Mesodermal cell (in vitro differentiated cells): Measurements from ENCODE around the gene RRM2.
A peak's percentile ranks its signal among the peaks of the same experiment; 100 is the strongest.

Source experiments
- H3K27ac ChIP-seq: 2 replicates; pipeline ENCODE4 v1.7.0; 2013; ENCODE audit warnings: mild to moderate bottlenecking, low read depth, low read length, moderate library complexity; ENCODE audit not compliant: severe bottlenecking
- H3K36me3 ChIP-seq: 2 replicates; pipeline ENCODE4 v1.7.1; 2013; ENCODE audit warnings: mild to moderate bottlenecking, low read length, moderate library complexity; ENCODE audit not compliant: control insufficient read depth, insufficient read depth
- H3K4me1 ChIP-seq: one replicate; pipeline ENCODE4 v1.7.1; 2013; ENCODE audit warnings: mild to moderate bottlenecking, low read length; ENCODE audit not compliant: insufficient read depth, control insufficient read depth, poor library complexity, severe bottlenecking
- H3K4me3 ChIP-seq: 2 replicates; pipeline ENCODE4 v1.7.0; 2013; ENCODE audit warnings: low read length, control low read depth, mild to moderate bottlenecking; ENCODE audit not compliant: insufficient read depth, poor library complexity, severe bottlenecking; ENCODE audit errors: extremely low read depth
- H3K9me3 ChIP-seq: 2 replicates; pipeline ENCODE4 v1.7.1; 2013; ENCODE audit warnings: mild to moderate bottlenecking, low read length, moderate library complexity; ENCODE audit not compliant: control insufficient read depth
- whole genome bisulfite sequencing, 2 experiments: methylation state at CpG; one replicate each; pipeline ENCODE4 v1.1.5; 2013; ENCODE audit warnings: missing lambda C conversion rate in 2 of 2; ENCODE audit not compliant: insufficient coverage in 2 of 2; 5-methylcytosine and 5-hydroxymethylcytosine counted together

RRM2 gene

DNA sequence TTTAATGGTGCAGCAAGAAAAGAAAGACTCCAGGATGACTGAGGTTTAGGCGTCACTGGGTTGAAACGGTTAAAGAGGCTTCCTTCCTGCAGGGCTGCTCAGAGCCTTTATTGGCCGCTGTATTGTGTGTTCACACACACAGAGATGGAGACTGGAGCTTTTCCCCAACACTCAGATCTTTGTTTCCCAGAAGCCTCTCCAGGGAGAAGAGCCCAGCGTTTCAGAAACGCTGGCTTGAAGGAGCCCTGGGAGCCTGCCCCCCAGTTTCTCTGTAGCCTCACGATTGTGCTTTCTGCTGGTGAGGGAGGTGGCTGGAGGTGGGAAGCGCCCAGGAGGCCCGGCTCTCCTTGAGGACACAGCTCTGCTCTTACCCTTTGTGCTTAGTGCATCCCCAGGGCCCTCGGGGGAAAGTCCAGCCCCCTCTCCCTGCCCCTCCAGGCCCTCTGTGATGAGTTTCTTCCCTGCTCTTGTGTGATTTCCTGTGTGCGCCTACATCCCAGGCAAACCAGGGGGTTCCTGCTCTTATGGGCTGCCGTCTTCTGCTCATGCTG, 37.1 kb downstream of the RRM2 start:
- 79 to 89% methylated on average over 6 to 9 of the region's 11 CpGs for WGBS, 2 experiments
- peaks cover 6% of the 10 kb centered on the region for H3K36me3 ChIP-seq
- no peak overlapping the region for H3K27ac ChIP-seq
- H3K4me1 ChIP-seq = peaks cover 2% of the 10 kb centered on the region
- no peak overlapping the region for H3K4me3 ChIP-seq
- no peaks in the 10 kb centered on the region for H3K9me3 ChIP-seq

DNA sequence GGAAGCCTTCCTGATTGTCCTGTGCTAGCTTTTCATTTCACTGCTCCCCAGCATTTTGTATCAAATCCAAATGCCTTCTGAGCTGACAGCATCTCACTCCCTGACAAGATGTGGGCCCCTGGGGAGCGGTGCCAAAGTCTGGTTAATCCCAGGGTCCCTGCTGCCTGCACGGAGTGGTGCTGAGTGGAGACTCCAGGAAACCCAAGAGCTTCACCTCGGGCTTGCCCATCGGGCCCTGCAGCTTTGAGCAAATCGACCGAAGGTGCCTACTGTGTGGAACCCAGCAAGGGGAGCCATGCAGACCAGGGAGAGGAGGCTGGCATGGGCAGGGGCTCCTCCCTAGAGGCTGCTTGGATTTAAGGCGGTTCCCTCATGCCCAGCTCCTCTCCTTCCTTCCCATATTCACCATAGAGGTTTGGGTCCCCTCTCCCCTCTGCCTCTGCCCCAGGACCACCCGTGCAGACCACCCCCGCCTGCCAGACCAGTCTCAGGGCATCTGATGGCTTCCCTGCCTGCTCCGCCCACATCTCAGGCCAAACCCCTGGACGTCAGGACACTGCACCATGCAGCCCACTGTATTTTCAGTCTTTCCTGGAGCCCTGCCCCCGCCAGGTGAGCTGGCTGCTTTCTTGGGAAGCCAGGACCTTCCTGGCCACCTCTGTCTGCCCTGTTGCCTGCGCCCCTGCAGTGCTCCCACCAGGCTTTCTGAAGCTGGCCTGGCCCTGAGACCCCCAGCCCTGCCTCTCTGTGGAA, 37.8 kb downstream of the RRM2 start:
- no peak overlapping the region for H3K27ac ChIP-seq
- H3K36me3 ChIP-seq = peaks cover 6% of the 10 kb centered on the region
- H3K4me1 ChIP-seq = peaks cover 2% of the 10 kb centered on the region
- H3K9me3 ChIP-seq = no peaks in the 10 kb centered on the region
- H3K4me3 ChIP-seq = no peak overlapping the region
- 91 to 92% methylated on average over 12 to 13 of the region's 13 CpGs for WGBS, 2 experiments

DNA sequence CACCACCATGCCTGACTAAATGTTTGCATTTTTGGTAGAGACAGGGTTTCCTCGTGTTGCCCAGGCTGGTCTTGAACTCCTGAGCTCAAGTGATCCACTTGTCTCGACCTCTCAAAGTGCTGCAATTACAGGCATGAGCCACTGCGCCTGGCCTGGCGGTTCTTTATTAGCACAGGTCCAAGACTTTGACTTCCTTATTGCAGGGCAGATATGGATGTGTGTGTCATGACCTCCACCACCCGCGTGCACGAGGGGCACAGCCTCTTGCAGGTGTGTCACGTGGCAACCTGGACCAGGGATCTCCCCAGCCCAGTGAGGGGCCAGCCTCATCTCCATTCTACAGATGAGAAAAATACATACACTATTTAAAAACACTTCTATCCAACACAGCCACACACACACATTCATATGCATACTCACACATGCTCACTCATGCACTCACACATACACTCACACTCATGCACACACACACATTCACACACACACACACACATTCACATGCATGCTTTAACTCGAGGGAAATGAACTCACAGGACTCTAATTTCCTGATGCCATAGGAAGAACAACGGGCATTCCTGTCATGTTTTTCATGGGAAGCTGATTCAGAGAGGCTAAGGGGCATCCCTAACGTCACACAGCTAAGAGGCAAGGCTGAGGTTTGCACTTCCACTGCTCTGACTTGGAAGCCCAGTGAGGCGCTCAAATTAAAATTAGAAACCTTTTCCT, 38.8 kb downstream of the RRM2 start:
- WGBS, 2 experiments = 88 to 90% methylated on average over 9 to 11 of the region's 12 CpGs
- Histone ChIP-seq H3K9me3 (no peaks in the 10 kb centered on the region), H3K36me3 (no peaks in the 10 kb centered on the region)

DNA sequence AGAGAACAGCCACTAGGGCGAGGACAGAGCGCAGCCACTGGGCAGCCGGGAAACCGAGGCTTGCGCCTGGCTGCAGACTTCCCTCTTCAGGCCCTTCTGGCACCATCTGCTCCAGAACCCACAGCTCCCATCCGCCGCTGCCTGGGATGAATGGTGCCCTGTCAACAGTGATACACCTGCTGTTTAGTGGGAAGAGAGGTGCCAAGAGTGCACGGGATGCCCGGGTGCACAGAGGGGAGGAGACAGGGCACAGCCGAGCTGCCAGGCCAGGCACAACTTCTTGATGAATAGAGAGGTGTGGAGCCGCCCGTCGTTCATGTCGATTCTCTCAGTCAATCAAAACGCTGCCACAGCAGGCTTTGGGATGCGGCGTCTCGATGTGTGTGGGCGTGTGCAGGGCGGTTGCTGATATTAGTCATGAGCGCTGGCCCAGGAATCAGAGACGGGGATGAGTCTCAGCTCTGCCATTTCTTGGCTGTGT, 39.5 kb downstream of the RRM2 start:
- Histone ChIP-seq H3K4me1 (peaks cover 2% of the 10 kb centered on the region), H3K27ac (no peak overlapping the region), H3K36me3 (no peaks in the 10 kb centered on the region), H3K4me3 (no peak overlapping the region), H3K9me3 (no peaks in the 10 kb centered on the region)
- WGBS, 2 experiments = 91 to 97% methylated on average over 20 to 22 of the region's 22 CpGs

More for the DNA sequence above, 38.8 kb downstream of the RRM2 start:
- Histone ChIP-seq H3K4me1 (peaks cover 2% of the 10 kb centered on the region), H3K27ac (no peak overlapping the region), H3K4me3 (no peak overlapping the region)

DNA sequence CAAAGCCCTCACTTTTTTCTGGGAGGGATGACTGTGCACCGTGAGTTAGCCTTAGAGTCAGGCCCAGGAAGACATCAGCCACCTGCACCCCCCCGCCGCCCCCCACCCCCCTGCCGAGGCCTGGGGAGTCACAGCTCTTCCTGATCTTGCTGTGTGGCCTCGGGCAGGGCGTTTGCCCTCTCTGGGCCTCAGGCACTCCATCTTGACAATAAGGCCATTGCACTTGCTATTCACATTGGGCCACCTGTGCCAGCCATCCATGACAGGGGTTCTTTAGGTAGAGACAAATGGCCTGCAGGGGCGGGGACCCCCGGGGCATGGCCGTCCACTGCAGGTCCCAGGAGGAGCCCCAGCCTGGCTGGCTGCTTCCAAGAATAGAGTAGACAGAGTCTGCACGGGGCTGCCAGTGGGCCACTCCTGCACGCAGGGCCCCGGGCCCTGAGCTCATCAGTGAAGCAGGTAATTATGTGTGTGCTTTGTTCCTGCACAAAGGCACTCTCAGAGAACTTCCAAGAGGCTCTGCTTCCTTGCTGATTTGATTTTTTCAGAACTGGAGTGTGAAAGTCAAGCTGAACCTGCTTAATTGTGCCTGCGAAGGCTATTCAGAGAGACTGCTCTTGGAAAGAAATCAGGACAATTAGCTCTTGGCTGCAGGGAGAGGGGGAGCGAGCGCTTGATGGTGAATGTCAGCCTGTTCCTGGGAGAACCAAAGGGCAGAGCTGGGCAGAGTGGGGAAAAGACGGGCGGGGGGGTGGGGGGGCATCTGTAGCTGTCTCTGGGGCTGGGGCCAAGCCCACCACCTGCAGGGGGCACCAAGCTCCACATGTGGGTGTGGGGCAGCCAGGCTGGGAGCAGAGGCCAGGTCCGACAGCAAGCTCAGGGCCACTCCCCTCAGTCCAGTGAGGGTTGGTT, 40.3 kb downstream of the RRM2 start:
- no peaks in the 10 kb centered on the region for H3K36me3 ChIP-seq
- no peaks in the 10 kb centered on the region for H3K9me3 ChIP-seq
- H3K4me3 ChIP-seq = no peak overlapping the region
- H3K27ac ChIP-seq = peak overlapping the region; percentile 37
- WGBS, 2 experiments = 79 to 91% methylated on average over 10 to 15 of the region's 18 CpGs
- peaks cover 8% of the 10 kb centered on the region for H3K4me1 ChIP-seq

DNA sequence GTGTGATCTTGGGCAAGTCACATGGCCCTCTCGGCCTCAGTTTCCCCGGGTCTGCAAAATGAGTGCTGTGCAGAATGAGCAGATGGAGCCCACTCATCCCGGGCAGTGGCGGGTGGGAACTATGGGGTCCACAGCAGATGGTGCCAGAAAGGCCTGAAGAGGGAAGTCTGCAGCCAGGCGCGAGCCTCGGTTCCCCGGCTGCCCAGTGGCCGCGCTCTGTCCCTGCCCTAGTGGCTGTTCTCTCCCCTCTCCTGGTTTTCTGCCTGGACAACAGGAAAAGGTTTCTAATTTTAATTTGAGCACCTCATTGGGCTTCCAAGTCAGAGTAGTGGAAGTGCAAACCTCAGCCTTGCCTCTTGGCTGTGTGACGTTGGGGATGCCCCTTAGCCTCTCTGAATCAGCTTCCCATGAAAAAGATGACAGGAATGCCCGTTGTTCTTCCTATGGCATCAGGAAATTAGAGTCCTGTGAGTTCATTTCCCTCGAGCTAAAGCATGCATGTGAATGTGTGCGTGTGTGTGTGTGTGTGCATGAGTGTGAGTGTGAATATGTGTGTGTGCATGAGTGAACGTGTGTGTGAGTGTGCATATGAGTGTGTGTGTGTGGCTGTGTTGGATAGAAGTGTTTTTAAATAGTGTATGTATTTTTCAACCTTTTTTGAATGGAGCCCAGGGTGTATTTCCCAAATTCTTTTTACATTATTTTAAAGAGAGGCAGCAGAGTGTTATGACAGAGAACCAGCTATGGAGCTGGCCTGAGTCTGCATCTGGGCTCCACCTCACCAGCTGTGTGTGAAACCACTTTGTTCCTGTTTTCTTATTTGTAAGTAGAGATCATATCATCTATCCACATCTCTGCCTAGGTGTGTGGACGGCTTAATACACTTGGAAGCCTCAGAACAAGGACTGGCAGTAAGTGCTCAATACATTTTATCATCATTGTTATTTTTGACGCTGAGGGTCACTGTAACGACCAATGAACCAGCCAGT, 41.3 kb downstream of the RRM2 start:
- Histone ChIP-seq H3K4me1 (peaks cover 16% of the 10 kb centered on the region), H3K4me3 (no peak overlapping the region), H3K36me3 (no peaks in the 10 kb centered on the region), H3K27ac (no peak overlapping the region), H3K9me3 (no peaks in the 10 kb centered on the region)
- 87 to 91% methylated on average over 17 to 18 of the region's 18 CpGs for WGBS, 2 experiments

DNA sequence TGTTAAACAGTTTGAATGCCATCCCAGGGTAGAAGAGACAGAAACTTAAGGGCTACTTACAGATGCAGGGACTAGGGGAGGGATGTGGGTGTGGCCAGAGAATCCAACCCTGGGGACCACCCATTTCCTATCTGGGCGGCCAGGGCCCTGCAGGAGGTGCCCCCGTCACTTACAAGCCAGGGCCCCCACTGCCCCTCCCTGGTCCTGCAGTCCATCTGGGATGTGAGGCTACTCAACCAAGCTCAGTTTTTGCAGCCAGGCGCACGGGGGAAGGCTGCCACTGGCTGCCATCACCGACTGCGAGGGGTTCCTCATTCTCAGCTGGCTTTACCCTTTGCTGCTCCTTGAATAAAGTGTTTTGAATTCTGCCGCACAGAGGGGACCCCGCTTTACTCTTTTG, 42.1 kb downstream of the RRM2 start:
- H3K27ac ChIP-seq = no peak overlapping the region
- no peaks in the 10 kb centered on the region for H3K36me3 ChIP-seq
- 91 to 94% methylated on average over 6 to 7 of the region's 8 CpGs for WGBS, 2 experiments
- no peak overlapping the region for H3K4me3 ChIP-seq
- peaks cover 21% of the 10 kb centered on the region for H3K4me1 ChIP-seq
- no peaks in the 10 kb centered on the region for H3K9me3 ChIP-seq

DNA sequence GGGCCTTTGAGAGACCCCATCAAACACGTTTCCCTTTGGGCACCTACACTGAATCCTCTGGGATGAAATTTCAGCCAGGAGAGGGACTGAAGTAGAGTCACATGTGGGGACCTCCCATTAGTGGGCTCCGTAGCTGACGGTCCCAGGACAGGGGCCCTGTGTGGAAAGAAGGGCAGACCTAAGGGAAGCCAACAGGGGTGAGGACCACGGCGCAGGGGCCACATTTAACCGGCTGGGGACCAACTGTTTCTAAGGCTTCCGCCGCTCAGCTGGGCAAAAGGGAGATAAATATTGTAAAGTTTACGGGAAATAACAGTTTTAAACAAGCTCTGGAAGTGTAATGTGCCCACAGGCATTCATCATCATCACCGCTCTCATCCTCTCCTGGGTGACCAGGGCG, 42.7 kb downstream of the RRM2 start:
- Histone ChIP-seq H3K4me3 (no peak overlapping the region), H3K27ac (no peak overlapping the region), H3K9me3 (no peaks in the 10 kb centered on the region), H3K36me3 (no peaks in the 10 kb centered on the region), H3K4me1 (peaks cover 26% of the 10 kb centered on the region)
- 93 to 94% methylated on average over 11 of the region's 11 CpGs for WGBS, 2 experiments

DNA sequence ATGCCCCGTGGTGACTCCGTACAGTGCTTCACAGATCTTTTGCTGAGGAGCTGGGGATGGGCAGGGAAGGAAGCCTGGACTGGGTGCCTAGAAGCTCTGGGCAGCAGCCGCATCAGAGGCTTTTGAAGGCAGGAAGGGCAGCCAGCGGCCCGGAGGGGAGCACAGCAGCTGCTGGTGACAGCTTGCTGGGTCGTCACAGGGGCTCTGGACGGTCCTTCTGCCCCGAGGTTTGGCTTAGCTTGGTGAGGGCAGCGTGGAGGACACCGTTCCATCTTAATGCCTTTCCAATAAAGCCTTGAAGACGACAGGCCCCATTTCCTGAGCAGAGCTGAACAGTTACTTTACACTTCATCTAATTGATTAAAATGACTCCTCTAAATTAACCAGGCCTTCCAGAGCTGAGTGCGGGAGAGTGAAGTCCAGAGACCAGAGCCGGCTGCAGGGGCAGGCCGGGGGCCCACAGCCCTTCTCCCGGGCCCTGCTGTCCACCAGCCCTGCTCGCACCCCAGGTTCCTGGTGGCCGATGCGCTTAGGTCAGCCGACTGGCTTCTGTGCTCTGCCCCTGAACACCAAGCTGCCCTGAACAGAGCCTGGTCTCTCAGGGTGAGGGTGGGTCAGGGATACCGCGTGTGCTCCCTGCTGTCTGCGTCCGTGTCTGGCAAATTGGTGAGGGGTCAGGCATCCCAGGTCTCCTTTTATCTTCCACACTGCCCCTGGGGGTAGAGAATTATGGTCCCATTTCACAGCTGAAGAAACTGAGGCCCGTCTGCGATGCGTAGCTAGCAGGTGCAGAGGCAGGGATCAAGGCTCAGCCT, 43.5 kb downstream of the RRM2 start:
- 90% methylated on average over 22 to 24 of the region's 26 CpGs for WGBS, 2 experiments
- peaks cover 34% of the 10 kb centered on the region for H3K4me1 ChIP-seq
- no peaks in the 10 kb centered on the region for H3K36me3 ChIP-seq
- no peaks in the 10 kb centered on the region for H3K9me3 ChIP-seq
- no peak overlapping the region for H3K4me3 ChIP-seq
- no peak overlapping the region for H3K27ac ChIP-seq
